ENCODE results near the gene TANGO2. TPM values are rescaled to one million over a fixed set of nuclear protein-coding genes. Genes with fewer than 3 reads are reported as not detected.

Gene TANGO2
- total RNA-seq, 1 experiment from 2014 or later = 33.5 TPM

GRCh38 chr22:20083891-20084546 lies 63.1 kb downstream of the TANGO2 start:
- peak overlapping the region; percentile 70 for H3K27ac Mint-ChIP-seq (ENCODE audit: unreplicated experiment)
- BruUV-seq (replicated peaks) = no TSS peak
- no peaks in the 10 kb centered on the region for H3K27me3 Mint-ChIP-seq (ENCODE audit: unreplicated experiment)
- H3K36me3 Mint-ChIP-seq (ENCODE audit: insufficient read depth, unreplicated experiment) = peaks cover 80% of the 10 kb centered on the region
- no peak for DNase-seq
- H3K9me3 Mint-ChIP-seq (ENCODE audit: low read depth, unreplicated experiment) = no peaks in the 10 kb centered on the region
- peak overlapping the region; percentile 92 for H3K4me3 Mint-ChIP-seq (ENCODE audit: low read depth, unreplicated experiment)
- intact Hi-C loops (cut with micrococcal nuclease; ENCODE audit: unreplicated experiment) = no loop called here
- CTCF ChIA-PET = no interaction called here
- no peak for TF ChIP-seq CTCF (IDR thresholded peaks at IDR 0.05; ENCODE audit: unreplicated experiment)
- peaks cover 36% of the 10 kb centered on the region for H3K4me1 Mint-ChIP-seq (ENCODE audit: low read depth, unreplicated experiment)

- DNase-seq = peak; percentile 20
- Mint-ChIP-seq H3K9me3 (ENCODE audit: low read depth, unreplicated experiment) (no peaks in the 10 kb centered on the region), H3K4me1 (ENCODE audit: low read depth, unreplicated experiment) (peaks cover 36% of the 10 kb centered on the region), H3K27ac (ENCODE audit: unreplicated experiment) (peak overlapping the region; percentile 34), H3K36me3 (ENCODE audit: insufficient read depth, unreplicated experiment) (peaks cover 77% of the 10 kb centered on the region), H3K4me3 (ENCODE audit: low read depth, unreplicated experiment) (peak overlapping the region; percentile 4), H3K27me3 (ENCODE audit: unreplicated experiment) (no peaks in the 10 kb centered on the region)
- no TSS peak for BruUV-seq (replicated peaks)
- CTCF ChIA-PET = no interaction called here
- intact Hi-C loops (cut with micrococcal nuclease; ENCODE audit: unreplicated experiment) = no loop called here
- TF ChIP-seq CTCF (IDR thresholded peaks at IDR 0.05; ENCODE audit: unreplicated experiment) = peak; percentile 50
Measured at GRCh38 chr22:20084547-20085413, 63.9 kb downstream of the TANGO2 start.

- Mint-ChIP-seq H3K27ac (ENCODE audit: unreplicated experiment) (no peak overlapping the region), H3K9me3 (ENCODE audit: low read depth, unreplicated experiment) (no peaks in the 10 kb centered on the region), H3K4me3 (ENCODE audit: low read depth, unreplicated experiment) (no peak overlapping the region), H3K4me1 (ENCODE audit: low read depth, unreplicated experiment) (peaks cover 36% of the 10 kb centered on the region), H3K27me3 (ENCODE audit: unreplicated experiment) (no peaks in the 10 kb centered on the region), H3K36me3 (ENCODE audit: insufficient read depth, unreplicated experiment) (peaks cover 79% of the 10 kb centered on the region)
- intact Hi-C loops (cut with micrococcal nuclease; ENCODE audit: unreplicated experiment) = no loop called here
- no TSS peak for BruUV-seq (replicated peaks)
- TF ChIP-seq CTCF (IDR thresholded peaks at IDR 0.05; ENCODE audit: unreplicated experiment) = no peak
- CTCF ChIA-PET = no interaction called here
- no peak for DNase-seq
Measured at GRCh38 chr22:20085651-20086050, 64.7 kb downstream of the TANGO2 start.

- Mint-ChIP-seq H3K4me3 (ENCODE audit: low read depth, unreplicated experiment) (no peak overlapping the region), H3K9me3 (ENCODE audit: low read depth, unreplicated experiment) (no peaks in the 10 kb centered on the region), H3K4me1 (ENCODE audit: low read depth, unreplicated experiment) (peaks cover 36% of the 10 kb centered on the region), H3K27ac (ENCODE audit: unreplicated experiment) (no peak overlapping the region), H3K36me3 (ENCODE audit: insufficient read depth, unreplicated experiment) (peaks cover 79% of the 10 kb centered on the region), H3K27me3 (ENCODE audit: unreplicated experiment) (no peaks in the 10 kb centered on the region)
- DNase-seq = no peak
- CTCF ChIA-PET = interaction anchor here (0.6 kb wide), 1 partner anchor 128 kb away, joined by 3 read pairs; no protein-coding TSS in a partner anchor
- intact Hi-C loops (cut with micrococcal nuclease; ENCODE audit: unreplicated experiment) = no loop called here
- no TSS peak for BruUV-seq (replicated peaks)
- no peak for TF ChIP-seq CTCF (IDR thresholded peaks at IDR 0.05; ENCODE audit: unreplicated experiment)
Measured at GRCh38 chr22:20086101-20086599, 65.2 kb downstream of the TANGO2 start.

Data from Calu3 (cell line).